Kidney epithelial cell (primary cell): ENCODE data around the gene VEGFB. TPM values are rescaled to one million over a fixed set of nuclear protein-coding genes. Genes with fewer than 3 reads are reported as not detected.

ENCODE experiments used
- DNase-seq: peaks from one replicate; pipeline ENCODE4 v3.0.0-alpha.2; 2010; ENCODE audit warnings: low read depth
- H3K27me3 ChIP-seq: 2 replicates; pipeline ENCODE4 v1.6.0; 2011; ENCODE audit warnings: low read length; ENCODE audit not compliant: control insufficient read depth, insufficient read depth
- H3K36me3 ChIP-seq: 2 replicates; pipeline ENCODE4 v1.5.1; 2011; ENCODE audit warnings: low read length; ENCODE audit not compliant: control insufficient read depth, insufficient read depth
- H3K4me3 ChIP-seq: 2 replicates; pipeline ENCODE4 v1.5.1; 2011; ENCODE audit warnings: low read depth, mild to moderate bottlenecking, control low read depth, low read length
- CTCF ChIP-seq: IDR thresholded peaks from 2 replicates; pipeline ENCODE4 v1.5.1; 2011; ENCODE audit warnings: mild to moderate bottlenecking, moderate library complexity, low read length, control low read depth, inconsistent platforms; ENCODE audit not compliant: insufficient read depth, poor library complexity, severe bottlenecking
- total RNA-seq: library from RNA; depleted of rRNA; stranded (reverse); fragments of >200 nt; gene quantifications from 2 replicates; pipeline ENCODE4 v1.2.3, GENCODE V29; 2015

VEGFB gene
- total RNA-seq, 1 donor from 2014 or later, result 54.7 TPM

- Histone ChIP-seq H3K27me3 (no peaks in the 10 kb centered on the region), H3K36me3 (peaks cover 2% of the 10 kb centered on the region), H3K4me3 (no peak overlapping the region)
- no peak for DNase-seq
- no peak for TF ChIP-seq CTCF
Measured at GRCh38 chr11:64253043-64253442, 18.7 kb downstream of the VEGFB start.

GRCh38 chr11:64253481-64253880, 19.1 kb downstream of the VEGFB start:
- TF ChIP-seq CTCF, result no peak
- Histone ChIP-seq H3K4me3 (no peak overlapping the region), H3K27me3 (no peaks in the 10 kb centered on the region), H3K36me3 (peaks cover 2% of the 10 kb centered on the region)
- no peak for DNase-seq

- Histone ChIP-seq H3K36me3 (peaks cover 2% of the 10 kb centered on the region), H3K27me3 (no peaks in the 10 kb centered on the region), H3K4me3 (no peak overlapping the region)
- TF ChIP-seq CTCF, result no peak
- DNase-seq, result no peak
Measured at GRCh38 chr11:64254326-64254725, 19.9 kb downstream of the VEGFB start.

- DNase-seq, result no peak
- Histone ChIP-seq H3K36me3 (peaks cover 2% of the 10 kb centered on the region), H3K27me3 (no peaks in the 10 kb centered on the region), H3K4me3 (no peak overlapping the region)
- no peak for TF ChIP-seq CTCF
Measured at GRCh38 chr11:64255135-64256128, 21.0 kb downstream of the VEGFB start.

- TF ChIP-seq CTCF, result no peak
- H3K36me3 ChIP-seq, result peaks cover 2% of the 10 kb centered on the region
- no peak overlapping the region for H3K4me3 ChIP-seq
- no peak for DNase-seq
- no peaks in the 10 kb centered on the region for H3K27me3 ChIP-seq
Measured at GRCh38 chr11:64256300-64256699, 21.9 kb downstream of the VEGFB start.
